ENCODE measurements around the gene CD109. TPM values are rescaled to one million over a fixed set of nuclear protein-coding genes. Genes with fewer than 3 reads are reported as not detected.

The CD109 gene
- total and polyA plus RNA-seq, 12 donors = 0.47 to 6.2 (median 3.3) TPM

GRCh38 chr6:73747289-73747688 is 51.3 kb downstream of the CD109 start:
- Histone ChIP-seq H3K27ac (no peak overlapping the region), H3K9me3 (replicated peaks in 1 of 3) (no peaks in the 10 kb centered on the region), H3K4me3 (no peak overlapping the region), H3K4me1 (replicated peaks in 1 of 2) (no peaks in the 10 kb centered on the region), H3K27me3 (no peaks in the 10 kb centered on the region), H3K36me3 (replicated peaks in 1 of 2) (no peaks in the 10 kb centered on the region)
- no peak for DNase-seq
- intact Hi-C loops (cut with DNase I) = no loop called here
- 53 to 66% (median 61%) methylated on average over 2 of the region's 2 CpGs for WGBS, 4 donors
- TF ChIP-seq POLR2A (IDR thresholded peaks at IDR 0.05) (no peak), CTCF (IDR thresholded peaks at IDR 0.05) (no peak)

GRCh38 chr6:73752943-73753342 is 56.9 kb downstream of the CD109 start:
- Histone ChIP-seq H3K4me1 (replicated peaks in 1 of 2) (no peaks in the 10 kb centered on the region), H3K27me3 (no peaks in the 10 kb centered on the region), H3K4me3 (no peak overlapping the region), H3K27ac (no peak overlapping the region), H3K9me3 (replicated peaks in 1 of 3) (no peaks in the 10 kb centered on the region), H3K36me3 (replicated peaks in 1 of 2) (no peaks in the 10 kb centered on the region)
- TF ChIP-seq CTCF (IDR thresholded peaks at IDR 0.05) (no peak), POLR2A (IDR thresholded peaks at IDR 0.05) (no peak)
- intact Hi-C loops (cut with DNase I) = no loop called here
- DNase-seq = no peak
- WGBS, 4 donors = 62 to 76% (median 64%) methylated on average over 3 of the region's 3 CpGs

- DNase-seq = no peak
- no peaks in the 10 kb centered on the region for H3K9me3 ChIP-seq (replicated peaks in 1 of 3)
- H3K27me3 ChIP-seq = no peaks in the 10 kb centered on the region
- no peak overlapping the region for H3K27ac ChIP-seq
- H3K4me3 ChIP-seq = no peak overlapping the region
- no peaks in the 10 kb centered on the region for H3K4me1 ChIP-seq (replicated peaks in 1 of 2)
- intact Hi-C loops (cut with DNase I) = no loop called here
- 64 to 83% (median 70%) methylated on average over 1 of the region's 1 CpG for whole genome bisulfite sequencing, 4 donors
- TF ChIP-seq CTCF (IDR thresholded peaks at IDR 0.05) = no peak
- H3K36me3 ChIP-seq (replicated peaks in 1 of 2) = no peaks in the 10 kb centered on the region
Measured at GRCh38 chr6:73766040-73766439, 70.0 kb downstream of the CD109 start.

GRCh38 chr6:73768558-73768957 is 72.6 kb downstream of the CD109 start:
- H3K36me3 ChIP-seq (replicated peaks in 1 of 2) = no peaks in the 10 kb centered on the region
- no peak overlapping the region for H3K27ac ChIP-seq
- no peaks in the 10 kb centered on the region for H3K27me3 ChIP-seq
- TF ChIP-seq POLR2A (IDR thresholded peaks at IDR 0.05) (no peak), CTCF (IDR thresholded peaks at IDR 0.05) (no peak)
- H3K4me3 ChIP-seq = no peak overlapping the region
- 56 to 78% (median 68%) methylated on average over 1 of the region's 1 CpG for WGBS, 4 donors
- intact Hi-C loops (cut with DNase I) = no loop called here
- peaks cover 0 to 1% (median 0%) of the 10 kb centered on the region in 3 donors for H3K9me3 ChIP-seq (replicated peaks in 1 of 3)
- no peaks in the 10 kb centered on the region for H3K4me1 ChIP-seq (replicated peaks in 1 of 2)
- DNase-seq = no peak

All from adrenal gland (tissue), 12 donors.